Hepatocyte (in vitro differentiated cells): Measurements from ENCODE around the gene KDM6B.

Experiments used
- CTCF ChIP-seq: fragments of 200-600 bp; sonication (generic); IDR thresholded peaks from 2 replicates; pipeline ENCODE4 v1.5.1; 2016; ENCODE audit warnings: antibody characterized with exemption, mild to moderate bottlenecking; ENCODE audit not compliant: poor library complexity
- EZH2phosphoT487 ChIP-seq: fragments of 200-600 bp; sonication (generic); IDR thresholded peaks from one replicate; pipeline ENCODE4 v1.6.1; 2018; ENCODE audit warnings: antibody characterized with exemption, mild to moderate bottlenecking, low read depth, moderate library complexity; ENCODE audit not compliant: unreplicated experiment, severe bottlenecking

DNA sequence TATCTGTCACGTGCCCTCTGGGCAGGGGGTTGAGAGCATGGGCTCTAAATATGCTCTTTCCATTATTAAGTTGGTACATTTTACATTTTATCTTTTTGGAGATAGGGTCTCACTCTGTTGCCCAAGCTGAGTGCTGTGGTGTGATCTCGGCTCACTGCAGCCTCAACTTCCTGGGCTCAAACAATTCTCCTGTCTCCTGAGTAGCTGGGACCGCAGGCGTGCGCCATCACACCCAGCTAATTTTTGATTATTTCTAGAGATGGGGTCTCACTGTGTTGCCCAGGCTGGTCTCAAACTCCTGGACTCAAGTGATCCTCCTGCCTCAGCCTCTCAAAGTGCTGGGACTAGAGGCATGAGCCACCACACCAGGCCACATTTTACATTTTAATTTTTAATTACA, 43.9 kb upstream of the KDM6B start:
- TF ChIP-seq CTCF, result no peak
- TF ChIP-seq EZH2phosphoT487, result no peak
